ENCODE measurements around the gene FAM3D.
"Not testable (repeated sequence)": the region's sequence is repeated elsewhere in the genome, so short reads cannot be mapped to it uniquely, and the experiment has no call there.

DNA sequence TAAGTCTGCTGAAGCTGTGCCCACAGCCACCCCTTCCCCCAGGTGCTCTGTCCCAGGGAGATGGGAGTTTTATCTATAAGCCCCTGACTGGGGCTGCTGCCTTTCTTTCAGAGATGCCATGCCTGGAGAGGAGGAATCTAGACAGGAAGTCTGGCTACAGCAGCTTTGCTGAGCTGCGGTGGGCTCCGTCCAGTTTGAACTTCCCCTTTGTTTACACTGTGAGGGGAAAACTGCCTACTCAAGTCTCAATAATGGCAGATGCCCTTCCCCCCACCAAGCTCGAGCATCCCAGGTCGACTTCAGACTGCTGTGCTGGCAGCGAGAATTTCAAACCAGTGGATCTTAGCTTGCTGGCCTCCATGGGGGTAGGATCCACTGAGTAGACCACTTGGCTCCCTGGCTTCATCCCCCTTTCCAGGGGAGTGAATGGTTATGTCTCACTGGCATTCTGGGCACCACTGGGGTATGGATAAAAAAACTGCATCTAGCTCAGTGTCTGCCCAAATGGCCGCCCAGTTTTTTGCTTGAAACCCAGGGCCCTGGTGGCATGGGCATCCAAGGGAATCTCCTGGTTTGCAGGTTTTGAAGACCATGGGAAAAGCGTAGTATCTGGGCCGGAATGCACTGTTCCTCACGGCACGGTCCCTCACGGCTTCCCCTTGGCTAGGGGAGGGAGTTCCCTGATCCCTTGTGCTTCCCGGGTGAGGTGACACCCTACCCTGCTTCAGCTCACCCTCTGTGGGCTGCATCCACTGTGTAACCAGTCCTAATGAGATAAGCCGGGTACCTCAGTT, 11.8 kb upstream of the FAM3D start:
- not testable (repeated sequence) for TF ChIP-seq POLR2A, POLR2AphosphoS5 (IDR thresholded peaks at IDR 0.05)
- TF ChIP-seq, protein P1, sequence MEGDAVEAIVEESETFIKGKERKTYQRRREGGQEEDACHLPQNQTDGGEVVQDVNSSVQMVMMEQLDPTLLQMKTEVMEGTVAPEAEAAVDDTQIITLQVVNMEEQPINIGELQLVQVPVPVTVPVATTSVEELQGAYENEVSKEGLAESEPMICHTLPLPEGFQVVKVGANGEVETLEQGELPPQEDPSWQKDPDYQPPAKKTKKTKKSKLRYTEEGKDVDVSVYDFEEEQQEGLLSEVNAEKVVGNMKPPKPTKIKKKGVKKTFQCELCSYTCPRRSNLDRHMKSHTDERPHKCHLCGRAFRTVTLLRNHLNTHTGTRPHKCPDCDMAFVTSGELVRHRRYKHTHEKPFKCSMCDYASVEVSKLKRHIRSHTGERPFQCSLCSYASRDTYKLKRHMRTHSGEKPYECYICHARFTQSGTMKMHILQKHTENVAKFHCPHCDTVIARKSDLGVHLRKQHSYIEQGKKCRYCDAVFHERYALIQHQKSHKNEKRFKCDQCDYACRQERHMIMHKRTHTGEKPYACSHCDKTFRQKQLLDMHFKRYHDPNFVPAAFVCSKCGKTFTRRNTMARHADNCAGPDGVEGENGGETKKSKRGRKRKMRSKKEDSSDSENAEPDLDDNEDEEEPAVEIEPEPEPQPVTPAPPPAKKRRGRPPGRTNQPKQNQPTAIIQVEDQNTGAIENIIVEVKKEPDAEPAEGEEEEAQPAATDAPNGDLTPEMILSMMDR (IDR thresholded peaks at IDR 0.05): not testable (repeated sequence)
